Endothelial cell of umbilical vein (primary cell): ENCODE data around the gene KBTBD3. TPM values are rescaled to one million over a fixed set of nuclear protein-coding genes. Genes with fewer than 3 reads are reported as not detected.

ENCODE experiments used
- BruUV-seq: library from RNA; stranded (reverse); fragments of 400-500 nt; replicated peaks from 2 replicates; lab custom pipeline; 2021; lab: Mats Ljungman, UMichigan
- CTCF ChIA-PET: fragments of 300-600, 350-600 bp; sonication (Branson Sonifier 250); formaldehyde crosslinking; loops from one replicate; lab custom pipeline; 2021; ENCODE audit warnings: antibody characterized with exemption, inconsistent platforms; lab: Charles Lee
- POLR2A ChIA-PET: fragments of 300-600, 350-600 bp; sonication (Branson Sonifier 250); formaldehyde crosslinking; loops from one replicate; lab custom pipeline; 2021; ENCODE audit warnings: antibody characterized with exemption, inconsistent platforms; lab: Charles Lee
- DNase-seq: peaks from one replicate; pipeline ENCODE4 v3.0.0-alpha.2; 2011; ENCODE audit warnings: low read depth, low spot score
- FAIRE-seq: peaks from 2 replicates; lab custom pipeline; 2011; peaks lifted over from hg19 to GRCh38; lab: Jason Lieb, UNC
- H2AFZ ChIP-seq: 2 replicates; pipeline ENCODE4 v1.6.0; 2012; ENCODE audit warnings: low read depth, low read length, control low read depth, inconsistent platforms
- H3K27ac ChIP-seq: 2 replicates; pipeline ENCODE4 v1.5.1; 2011; ENCODE audit warnings: low read depth, mild to moderate bottlenecking, control low read depth, low read length, moderate library complexity; ENCODE audit not compliant: insufficient read depth
- H3K27me3 ChIP-seq, 2 experiments: 2 replicates each; pipeline versions ENCODE4 v1.6.0 to v1.6.1; 2011; ENCODE audit warnings: low read length in 2 of 2, mixed read lengths in 1 of 2; ENCODE audit not compliant: control insufficient read depth in 2 of 2, insufficient read depth in 2 of 2
- H3K36me3 ChIP-seq, 2 experiments: 2 replicates in 1 of 2; 3 replicates in 1 of 2; pipeline ENCODE4 v1.5.1; 2011; ENCODE audit warnings: low read length in 2 of 2, mild to moderate bottlenecking in 1 of 2, moderate library complexity in 1 of 2; ENCODE audit not compliant: control insufficient read depth in 2 of 2, insufficient read depth in 2 of 2; ENCODE audit errors: extremely low read depth in 1 of 2
- H3K4me1 ChIP-seq: 3 replicates; pipeline ENCODE4 v1.5.1; 2011; ENCODE audit warnings: mild to moderate bottlenecking, low read length; ENCODE audit not compliant: control insufficient read depth, insufficient read depth; ENCODE audit errors: extremely low read depth
- H3K4me2 ChIP-seq: 2 replicates; pipeline ENCODE4 v1.6.1; 2011; ENCODE audit warnings: low read length, control low read depth, mixed read lengths; ENCODE audit not compliant: insufficient read depth
- H3K4me3 ChIP-seq, 3 experiments: fragments of 200-600 bp in 1 of 3; sonication (generic), shearing (Covaris generic) in 1 of 3; replicated peaks in 1 of 3; 2 replicates each; pipeline ENCODE4 v1.5.1; 2011 to 2016; ENCODE audit warnings: control low read depth in 3 of 3, low read length in 3 of 3, mild to moderate bottlenecking in 2 of 3, inconsistent platforms in 1 of 3, low read depth in 1 of 3, moderate library complexity in 1 of 3; ENCODE audit not compliant: insufficient read depth in 1 of 3
- H3K79me2 ChIP-seq: 2 replicates; pipeline ENCODE4 v1.6.0; 2012; ENCODE audit warnings: low read length, inconsistent platforms; ENCODE audit not compliant: control insufficient read depth, insufficient read depth
- H3K9ac ChIP-seq: replicated peaks from 2 replicates; pipeline ENCODE3; 2011; ENCODE audit warnings: low read length, control low read depth; ENCODE audit not compliant: insufficient read depth; ENCODE audit errors: extremely low read depth
- H3K9me1 ChIP-seq: replicated peaks from 3 replicates; pipeline ENCODE4 v1.6.0; 2011; ENCODE audit warnings: mild to moderate bottlenecking, low read length; ENCODE audit not compliant: control insufficient read depth, insufficient read depth; ENCODE audit errors: extremely low read depth
- H3K9me3 ChIP-seq: replicated peaks from 2 replicates; pipeline ENCODE4 v1.5.1; 2012; ENCODE audit warnings: low read length, inconsistent platforms; ENCODE audit not compliant: control insufficient read depth, insufficient read depth
- H4K20me1 ChIP-seq: replicated peaks from 2 replicates; pipeline ENCODE3; 2011; ENCODE audit warnings: mild to moderate bottlenecking, low read length; ENCODE audit not compliant: control insufficient read depth, insufficient read depth; ENCODE audit errors: extremely low read depth
- CTCF ChIP-seq, 2 donors: IDR thresholded peaks; 1 replicate in 1 of 2; 2 replicates in 1 of 2; pipeline ENCODE4 v1.5.1; 2011; ENCODE audit warnings: low read length in 2 of 2, mild to moderate bottlenecking in 2 of 2, moderate library complexity in 2 of 2, control low read depth in 1 of 2, inconsistent platforms in 1 of 2, low read depth in 1 of 2; ENCODE audit not compliant: insufficient read depth in 1 of 2; ENCODE audit errors: extremely low read depth in 1 of 2
- FOS ChIP-seq: IDR thresholded peaks from 2 replicates; pipeline ENCODE4 v1.6.1; 2011; ENCODE audit warnings: mild to moderate bottlenecking, low read length, moderate library complexity, borderline replicate concordance; ENCODE audit not compliant: insufficient read depth
- GATA2 ChIP-seq: IDR thresholded peaks from 2 replicates; pipeline ENCODE4 v1.7.0; 2011; ENCODE audit warnings: low read depth, mild to moderate bottlenecking, moderate library complexity, mixed read lengths, low read length; ENCODE audit not compliant: insufficient read length, insufficient read depth
- JUN ChIP-seq: IDR thresholded peaks from 2 replicates; pipeline ENCODE4 v1.6.1; 2011; ENCODE audit warnings: borderline replicate concordance, low read depth; ENCODE audit not compliant: insufficient read length, insufficient read depth
- POLR2A ChIP-seq: IDR thresholded peaks from 2 replicates; pipeline ENCODE4 v1.6.1; 2012; ENCODE audit warnings: low read depth, mild to moderate bottlenecking, control low read depth, low read length
- POLR2AphosphoS5 ChIP-seq: IDR thresholded peaks from 2 replicates; pipeline ENCODE4 v1.6.1; 2012; ENCODE audit warnings: low read depth, mild to moderate bottlenecking, control low read depth, low read length, moderate library complexity; ENCODE audit not compliant: insufficient read depth
- dilution Hi-C: fragments of 300-500 bp; cut with MboI; formaldehyde crosslinking; loops from one replicate; pipeline ENCODE4 v1.15.0; 2019; ENCODE audit warnings: low sequenced_read_pairs; ENCODE audit not compliant: extremely low pct_ligation_motif_present
- intact Hi-C: fragments of 100-400 bp; cut with micrococcal nuclease; formaldehyde crosslinking; loops from one replicate; pipeline ENCODE4 v1.10.0; 2022
- polyA plus RNA-seq, 4 experiments: library from polyadenylated mRNA; depleted of rRNA in 3 of 4; stranded (reverse) in 3 of 4; unstranded in 1 of 4; fragments of >200 nt; gene quantifications; 2 replicates each; pipeline versions ENCODE4 v1.2.1 to v1.2.3, GENCODE V29; 2011 to 2012; ENCODE audit warnings: missing spikeins in 1 of 4
- total RNA-seq: library from RNA; stranded (reverse); gene quantifications from 2 replicates; pipeline ENCODE4 v1.2.3, GENCODE V29; 2021

KBTBD3 gene
- total and polyA plus RNA-seq, 2 donors (not counting 3 experiments of a cell fraction or from before 2014, with no cell fraction given): 0.76 to 2.4 TPM

GRCh38 chr11:106021967-106022794 is 55.0 kb downstream of the KBTBD3 start, which contains the start of gene MSANTD4:
Gene MSANTD4, minus strand, starts transcription at chr11:106022240. Its CDS starts 11,323 bp downstream, at chr11:106010917.
- peak within 1 kb of the TSS; percentile 96 for H3K4me2 ChIP-seq
- H3K79me2 ChIP-seq: peaks cover 31% of the 10 kb centered on the region
- no peaks in the 10 kb centered on the region for H3K9me1 ChIP-seq
- BruUV-seq: no TSS peak
- ChIA-PET POLR2A (no interaction called here), CTCF (no interaction called here)
- H3K9me3 ChIP-seq: no peaks in the 10 kb centered on the region
- peaks cover 17% of the 10 kb centered on the region for H3K4me1 ChIP-seq
- no peaks in the 10 kb centered on the region for H3K27me3 ChIP-seq
- peak within 1 kb of the TSS; percentile 63 for H3K27ac ChIP-seq
- TF ChIP-seq JUN (peak; percentile 40), GATA2 (no peak), POLR2A (peak; percentile 78), CTCF (IDR thresholded peaks at IDR 0.05; ENCODE audit: extremely low read depth in 1 of 2, insufficient read depth in 1 of 2, low read depth in 1 of 2, low read length in 2 of 2) (no peak), POLR2AphosphoS5 (peak; percentile 54), FOS (peak; percentile 68)
- H2AFZ ChIP-seq: peak within 1 kb of the TSS; percentile 96
- H4K20me1 ChIP-seq: no peaks in the 10 kb centered on the region
- no peaks in the 10 kb centered on the region for H3K36me3 ChIP-seq
- intact Hi-C loops: loop anchor here (1.0 to 10.0 kb wide), 5 partner anchors 9 to 977 kb away; partner anchors contain the start of genes AASDHPPT, CARD16 and KBTBD3
- dilution Hi-C loops: no loop called here
- H3K9ac ChIP-seq: peak within 1 kb of the TSS; percentile 80
- H3K4me3 ChIP-seq: peak within 1 kb of the TSS; percentile 59 to 97 (median 87)
- peak; percentile 98 for FAIRE-seq
- peak; percentile 99 for DNase-seq
